GM12874 (cell line): ENCODE measurements around the gene SCUBE3.

Source experiments
- TF ChIP-seq, protein P1 (sequence below): IDR thresholded peaks from 2 replicates; pipeline ENCODE4 v1.5.1; 2011; ENCODE audit warnings: low read depth, mild to moderate bottlenecking, control low read depth, low read length, moderate library complexity; ENCODE audit not compliant: insufficient read depth

Gene SCUBE3

DNA sequence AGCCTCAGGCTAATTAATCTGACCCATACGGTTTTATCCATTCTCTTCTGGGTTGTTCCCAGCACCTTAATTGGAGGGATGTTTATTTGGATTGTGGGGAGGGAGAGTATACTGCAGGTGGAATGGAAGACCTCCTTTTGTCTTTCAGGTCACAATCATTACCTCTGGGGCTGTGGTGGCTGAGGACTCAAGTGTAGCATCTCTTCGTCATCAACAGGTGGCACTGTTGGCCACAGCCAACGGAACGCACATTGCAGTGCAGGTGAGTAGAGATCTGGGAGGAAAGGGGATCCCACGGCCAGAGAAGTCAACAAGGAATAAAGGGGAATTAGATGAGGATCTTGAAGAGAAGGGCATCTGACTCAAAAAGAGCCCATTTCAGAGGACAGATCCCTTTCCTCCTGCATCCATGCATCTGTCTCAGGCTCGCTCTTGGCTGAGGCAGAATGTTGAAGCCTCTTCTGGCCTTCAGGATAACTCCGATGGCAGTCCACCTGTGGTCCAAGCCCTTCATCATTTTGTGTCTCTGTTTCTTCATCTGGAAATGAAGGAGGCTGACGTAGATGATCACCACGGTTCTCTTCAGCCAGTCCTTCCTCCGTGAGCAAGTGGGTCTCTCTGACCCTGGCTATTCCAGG lies 80.7 kb downstream of the SCUBE3 start:
- TF ChIP-seq, protein P1, sequence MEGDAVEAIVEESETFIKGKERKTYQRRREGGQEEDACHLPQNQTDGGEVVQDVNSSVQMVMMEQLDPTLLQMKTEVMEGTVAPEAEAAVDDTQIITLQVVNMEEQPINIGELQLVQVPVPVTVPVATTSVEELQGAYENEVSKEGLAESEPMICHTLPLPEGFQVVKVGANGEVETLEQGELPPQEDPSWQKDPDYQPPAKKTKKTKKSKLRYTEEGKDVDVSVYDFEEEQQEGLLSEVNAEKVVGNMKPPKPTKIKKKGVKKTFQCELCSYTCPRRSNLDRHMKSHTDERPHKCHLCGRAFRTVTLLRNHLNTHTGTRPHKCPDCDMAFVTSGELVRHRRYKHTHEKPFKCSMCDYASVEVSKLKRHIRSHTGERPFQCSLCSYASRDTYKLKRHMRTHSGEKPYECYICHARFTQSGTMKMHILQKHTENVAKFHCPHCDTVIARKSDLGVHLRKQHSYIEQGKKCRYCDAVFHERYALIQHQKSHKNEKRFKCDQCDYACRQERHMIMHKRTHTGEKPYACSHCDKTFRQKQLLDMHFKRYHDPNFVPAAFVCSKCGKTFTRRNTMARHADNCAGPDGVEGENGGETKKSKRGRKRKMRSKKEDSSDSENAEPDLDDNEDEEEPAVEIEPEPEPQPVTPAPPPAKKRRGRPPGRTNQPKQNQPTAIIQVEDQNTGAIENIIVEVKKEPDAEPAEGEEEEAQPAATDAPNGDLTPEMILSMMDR = peak; percentile 82

DNA sequence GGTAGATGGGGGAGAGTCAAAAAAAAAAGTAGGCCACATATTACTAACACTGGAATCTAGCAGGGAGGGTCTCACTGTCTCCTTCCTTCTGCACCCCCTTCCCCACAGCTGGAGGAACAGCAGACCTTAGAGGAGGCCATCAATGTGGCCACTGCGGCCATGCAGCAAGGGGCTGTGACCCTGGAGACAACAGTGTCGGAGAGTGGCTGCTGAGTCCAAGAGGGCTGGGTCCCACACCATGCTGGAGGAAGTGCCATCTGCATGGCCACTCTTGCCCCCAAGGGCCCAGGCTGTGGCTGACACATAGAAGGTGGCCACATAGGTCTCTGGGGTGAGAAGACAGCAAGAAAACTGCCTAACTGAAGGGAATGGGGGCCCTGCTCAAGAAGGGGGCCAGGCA lies 81.3 kb downstream of the SCUBE3 start:
- TF ChIP-seq, protein P1 = no peak

DNA sequence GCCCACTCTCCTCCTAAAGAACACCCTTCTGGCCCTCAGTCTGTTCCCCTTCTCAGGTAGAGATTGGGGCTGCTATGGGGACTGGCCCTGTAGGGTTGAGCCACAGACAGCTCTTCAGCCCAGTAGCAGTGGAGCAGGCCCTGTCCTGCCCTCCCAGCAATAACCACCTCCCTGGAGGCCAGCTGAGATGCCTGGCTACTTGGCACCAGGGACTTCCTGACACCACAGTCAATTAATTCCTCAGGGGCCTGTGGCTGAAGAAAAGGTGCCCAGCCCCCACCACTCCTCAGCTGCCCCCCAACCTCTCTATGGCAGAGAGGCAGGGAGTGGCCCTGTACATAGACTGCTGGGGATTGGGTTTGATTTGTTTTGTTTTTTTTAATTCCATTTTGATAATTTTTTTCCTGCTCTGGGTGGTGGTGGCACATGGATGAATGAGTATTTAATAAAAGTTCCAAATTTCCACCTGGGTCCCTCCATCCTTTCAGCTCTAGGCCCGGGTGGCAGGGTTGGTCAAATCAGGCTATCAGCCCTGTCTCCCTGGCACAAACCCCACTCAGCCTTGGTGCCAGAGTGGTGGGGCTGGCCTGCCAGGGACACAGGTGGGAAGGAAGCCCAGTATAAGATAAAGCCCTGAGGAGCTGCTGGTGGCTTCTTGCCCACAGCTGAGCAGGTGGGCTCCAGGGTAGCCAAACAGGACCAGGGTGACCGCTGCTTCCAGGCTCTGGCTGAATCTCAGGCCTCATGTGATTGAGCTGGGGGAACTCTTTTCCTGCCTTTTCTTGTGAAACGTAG lies 82.0 kb downstream of the SCUBE3 start:
- TF ChIP-seq, protein P1 = no peak

DNA sequence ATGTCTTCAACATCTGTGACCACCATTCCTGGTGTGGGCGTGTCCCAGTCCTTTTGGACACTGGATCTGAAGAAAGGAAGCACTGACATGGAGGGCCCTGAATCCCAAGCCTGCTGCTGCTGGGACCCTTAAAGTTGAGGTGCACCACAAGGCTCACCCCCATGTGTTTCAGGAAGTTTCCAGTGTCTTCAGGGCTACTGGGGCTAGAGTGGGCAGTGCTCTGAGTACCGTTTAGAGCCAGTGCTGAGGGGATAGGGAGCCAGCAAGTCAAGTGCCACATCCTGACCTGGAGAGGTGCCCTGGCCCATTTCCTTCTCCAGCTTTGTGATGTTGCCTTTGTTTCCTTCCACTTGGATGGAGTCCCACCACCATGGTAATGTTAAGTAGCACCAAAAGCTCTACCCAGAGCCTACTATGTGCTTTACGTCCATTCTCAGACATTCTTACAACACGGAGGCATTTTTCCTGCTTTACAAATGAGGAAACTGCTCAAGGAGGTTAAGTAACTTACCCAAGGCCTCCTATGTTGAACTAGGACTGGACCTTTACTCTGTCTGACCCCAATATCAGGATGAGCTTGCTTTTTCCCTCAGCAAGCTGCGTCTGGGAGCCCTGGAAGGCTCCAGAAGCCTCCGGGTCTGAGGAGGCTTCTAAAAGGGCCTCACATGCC lies 83.3 kb downstream of the SCUBE3 start:
- TF ChIP-seq, protein P1 = no peak

DNA sequence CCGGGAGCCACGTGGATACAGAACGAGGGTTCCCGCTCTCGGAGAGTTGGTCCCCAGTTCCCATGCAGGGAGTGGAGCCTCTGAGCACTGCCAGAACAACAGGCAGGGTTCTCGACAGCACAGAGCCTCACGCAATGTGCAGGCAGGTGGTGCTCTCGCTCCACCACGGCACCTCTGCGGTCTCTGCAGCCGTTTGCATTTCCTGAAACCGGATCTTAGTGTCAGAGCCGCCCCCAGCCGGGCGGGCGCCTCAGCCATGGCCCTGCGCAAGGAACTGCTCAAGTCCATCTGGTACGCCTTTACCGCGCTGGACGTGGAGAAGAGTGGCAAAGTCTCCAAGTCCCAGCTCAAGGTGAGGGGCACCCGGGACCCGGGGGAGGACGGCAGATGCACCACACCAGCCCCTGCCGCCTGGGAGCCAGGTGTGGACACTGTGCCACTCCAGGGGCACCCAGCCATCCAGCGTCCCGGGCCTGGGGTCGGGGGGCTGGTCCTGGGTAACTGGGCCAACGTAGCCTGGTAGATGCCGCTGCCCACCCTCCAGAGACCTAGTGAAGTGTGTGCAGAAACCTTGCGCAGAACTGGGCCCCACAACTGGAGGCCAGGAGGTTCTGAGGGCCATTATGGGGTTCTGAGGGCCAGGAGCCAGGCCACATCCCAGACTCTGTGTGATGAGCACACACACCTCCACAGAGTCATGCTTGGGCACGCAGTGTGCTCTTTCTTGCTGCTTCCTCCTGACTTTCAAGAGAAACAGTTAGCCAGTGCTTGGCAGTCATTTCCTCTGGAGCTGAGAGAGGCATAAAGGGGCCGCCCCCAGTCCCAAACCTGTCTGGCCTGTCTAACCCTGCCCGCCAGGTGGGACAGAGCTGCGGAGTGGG lies 84.1 kb downstream of the SCUBE3 start, which contains the start of gene DEF6:
Gene DEF6, plus strand, starts transcription at position 218 of the 881 bp plus-strand sequence. Its CDS starts 39 bp downstream, at position 257.
- TF ChIP-seq, protein P1 = peak; percentile 95

DNA sequence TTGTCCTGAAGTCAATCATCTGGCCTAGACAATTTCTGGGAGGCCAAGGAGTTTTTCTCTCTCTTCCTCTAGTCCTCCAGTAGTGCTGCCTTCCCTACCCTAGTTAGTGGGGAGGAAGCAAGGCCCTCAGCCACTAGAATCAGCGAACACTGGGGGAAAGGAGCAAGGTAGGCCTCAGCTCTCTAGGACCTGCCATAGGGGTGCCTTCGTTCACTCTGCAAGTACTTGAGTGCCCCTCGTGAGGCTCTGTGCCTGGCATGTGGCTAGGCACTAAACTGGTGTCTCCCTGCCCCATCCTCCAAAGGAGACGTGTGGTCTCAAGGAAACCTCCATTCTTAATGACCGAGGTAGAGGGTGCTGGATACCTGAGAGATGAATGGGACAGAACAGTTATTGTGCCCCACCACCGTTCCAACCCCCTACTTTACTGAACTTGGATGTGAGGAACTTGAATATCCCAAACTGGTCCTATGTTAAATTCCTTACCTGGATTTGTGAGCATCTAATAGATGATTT lies 84.9 kb downstream of the SCUBE3 start:
- TF ChIP-seq, protein P1 = no peak
